Stimulated activated CD4-positive, alpha-beta T cell treated with anti-CD3 and anti-CD28 coated beads, Interleukin-12 subunit alpha, Interleukin-12 subunit beta, amount 100 ng/mL, for 48 hours (primary cell): ENCODE data around the gene IFIT2.
"Not testable (repeated sequence)": the region's sequence is repeated elsewhere in the genome, so short reads cannot be mapped to it uniquely, and the experiment has no call there.

Experiments used
- DNase-seq, 3 donors: peaks; one replicate each; pipeline ENCODE4 v3.0.0-alpha.2; 2020; ENCODE audit warnings: low read depth in 2 of 3, low spot score in 1 of 3

IFIT2 gene

GRCh38 chr10:89337484-89337883 lies 35.6 kb downstream of the IFIT2 start:
- DNase-seq, result no peak

- DNase-seq, result no peak
Observed at GRCh38 chr10:89338713-89339112, 36.9 kb downstream of the IFIT2 start.

- DNase-seq, result no peak
Observed at GRCh38 chr10:89339875-89340274, 38.0 kb downstream of the IFIT2 start.

- DNase-seq, result no peak
Observed at GRCh38 chr10:89341649-89342048, 39.8 kb downstream of the IFIT2 start.

GRCh38 chr10:89342206-89342958 lies 40.5 kb downstream of the IFIT2 start:
- DNase-seq, result no peak

GRCh38 chr10:89343089-89343767 lies 41.4 kb downstream of the IFIT2 start:
- no peak for DNase-seq

- no peak for DNase-seq
Observed at GRCh38 chr10:89344156-89344555, 42.3 kb downstream of the IFIT2 start.

GRCh38 chr10:89345367-89346000 lies 43.6 kb downstream of the IFIT2 start:
- no peak for DNase-seq

- no peak for DNase-seq
Observed at GRCh38 chr10:89346405-89347254, 44.8 kb downstream of the IFIT2 start.

- DNase-seq, result no peak
Observed at GRCh38 chr10:89347701-89348457, 46.0 kb downstream of the IFIT2 start.

- no peak for DNase-seq
Observed at GRCh38 chr10:89348481-89348880, 46.6 kb downstream of the IFIT2 start.

GRCh38 chr10:89348975-89349374 lies 47.1 kb downstream of the IFIT2 start:
- DNase-seq, result no peak

- not testable (repeated sequence) for DNase-seq
Observed at GRCh38 chr10:89350631-89351315, 48.9 kb downstream of the IFIT2 start.

GRCh38 chr10:89351412-89351779 lies 49.5 kb downstream of the IFIT2 start:
- no peak for DNase-seq

- DNase-seq, result no peak
Observed at GRCh38 chr10:89351780-89352597, 50.1 kb downstream of the IFIT2 start.

- no peak for DNase-seq
Observed at GRCh38 chr10:89352802-89353201, 51.0 kb downstream of the IFIT2 start.

- DNase-seq, result no peak
Observed at GRCh38 chr10:89355394-89355931, 53.6 kb downstream of the IFIT2 start.

- DNase-seq, result no peak
Observed at GRCh38 chr10:89357096-89357495, 55.2 kb downstream of the IFIT2 start.

- DNase-seq, result no peak
Observed at GRCh38 chr10:89357975-89358374, 56.1 kb downstream of the IFIT2 start.
